NCI-H1092 (cell line): ENCODE results near the gene CARS2.
"Not testable (repeated sequence)": the region's sequence is repeated elsewhere in the genome, so short reads cannot be mapped to it uniquely, and the experiment has no call there.

Experiments
- DNase-seq: peaks from one replicate; lab custom pipeline; 2025; lab: John Stamatoyannopoulos, UW

Gene CARS2

DNA sequence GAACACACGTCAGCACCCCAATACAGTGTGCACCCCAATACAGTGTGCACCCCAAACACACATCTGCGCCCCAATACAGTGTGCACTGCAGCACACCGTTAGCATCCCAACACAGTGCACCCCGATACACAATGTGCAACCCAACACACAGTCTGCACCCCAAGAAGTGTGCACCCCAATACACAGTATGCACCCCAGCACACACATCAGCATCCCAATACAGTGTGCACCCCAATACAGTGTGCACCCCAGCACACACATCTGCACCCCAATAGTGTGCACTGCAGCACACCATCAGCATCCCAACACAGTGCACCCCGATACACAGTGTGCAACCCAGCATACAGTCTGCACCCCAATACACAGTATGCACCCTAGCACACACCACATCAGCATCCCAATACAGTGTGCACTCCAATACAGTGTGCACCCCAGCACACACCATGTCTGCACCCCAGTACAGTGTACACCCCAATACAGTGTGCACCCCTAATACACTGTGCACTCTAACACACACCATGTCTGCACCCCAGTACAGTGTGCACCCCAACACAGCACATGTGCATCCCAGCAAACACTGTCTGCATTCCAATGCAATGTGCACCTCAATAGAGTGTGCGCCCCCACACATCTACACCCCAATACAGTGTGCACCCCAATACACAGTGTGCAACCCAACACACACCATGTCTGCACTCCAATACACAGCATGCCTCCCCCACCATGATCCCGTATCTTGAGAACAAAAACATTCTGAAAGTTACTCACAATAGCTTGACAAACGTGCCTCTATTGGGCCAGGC, 855 bp upstream of the CARS2 start:
- DNase-seq: no peak

DNA sequence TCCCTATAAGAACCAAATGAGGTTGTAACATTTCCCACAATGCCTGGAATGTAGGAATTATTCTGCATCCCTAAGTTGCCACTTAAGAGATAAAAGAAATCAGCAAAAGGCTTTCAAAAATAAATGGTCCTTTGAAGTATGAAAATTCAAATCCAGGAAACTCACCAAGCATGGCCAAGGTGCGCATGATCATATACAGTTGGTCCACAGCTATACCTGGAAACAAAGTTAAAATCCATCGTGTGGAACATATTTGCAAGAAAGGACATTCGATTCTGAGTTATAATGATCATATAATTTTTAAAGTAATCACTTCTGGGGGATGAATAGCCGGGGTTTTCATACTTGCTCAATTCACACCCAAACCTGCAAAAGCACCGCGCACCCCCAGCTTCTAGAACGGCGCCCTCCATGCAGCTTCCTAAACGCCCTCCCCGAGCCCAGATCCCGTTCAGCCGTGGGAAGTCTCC, 525 bp downstream of the CARS2 start:
- no peak for DNase-seq

DNA sequence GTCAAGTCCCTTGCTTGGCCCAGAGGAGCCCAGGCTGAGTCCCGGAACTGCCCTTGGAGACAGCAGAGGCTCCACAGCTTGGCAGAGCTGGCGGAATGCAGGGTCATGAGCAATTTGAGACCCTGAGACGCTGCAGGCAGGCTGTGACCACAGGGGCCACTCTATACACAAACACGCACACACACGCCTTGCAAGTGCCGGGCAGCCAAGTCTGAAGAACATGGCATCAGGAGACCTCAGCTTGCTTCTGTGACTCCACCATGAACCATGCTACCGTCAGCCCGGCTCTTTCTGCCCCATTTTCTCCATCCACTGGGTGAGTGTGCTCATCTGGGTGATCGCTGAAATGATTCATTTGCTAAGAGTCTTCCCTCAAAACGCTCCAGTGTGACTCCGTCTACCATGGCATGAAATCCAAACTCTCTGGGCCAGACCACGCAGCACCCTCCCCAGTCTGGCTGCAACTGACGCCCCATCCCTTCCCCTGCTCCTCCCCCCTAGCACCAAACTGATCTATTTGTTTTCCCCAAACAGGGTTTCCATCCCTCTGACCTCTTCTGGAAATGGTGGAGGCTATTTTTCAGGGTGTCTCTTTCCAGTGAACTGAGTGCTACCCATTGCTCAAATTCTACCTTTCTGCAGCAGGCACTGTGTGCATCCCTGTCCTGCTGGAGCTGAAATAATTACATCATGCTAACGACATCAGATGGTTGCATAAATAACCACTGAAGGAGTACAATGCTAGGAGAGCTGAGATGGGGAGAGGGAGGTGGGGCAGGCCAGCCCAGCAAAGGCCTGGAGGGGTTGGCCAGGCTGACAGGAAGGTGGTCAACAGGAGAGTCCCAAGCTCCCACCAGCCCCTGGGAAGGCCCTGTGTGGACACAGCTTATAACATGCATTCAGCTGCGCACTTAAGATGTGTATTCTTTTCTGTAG, 3.1 kb downstream of the CARS2 start:
- no peak for DNase-seq

DNA sequence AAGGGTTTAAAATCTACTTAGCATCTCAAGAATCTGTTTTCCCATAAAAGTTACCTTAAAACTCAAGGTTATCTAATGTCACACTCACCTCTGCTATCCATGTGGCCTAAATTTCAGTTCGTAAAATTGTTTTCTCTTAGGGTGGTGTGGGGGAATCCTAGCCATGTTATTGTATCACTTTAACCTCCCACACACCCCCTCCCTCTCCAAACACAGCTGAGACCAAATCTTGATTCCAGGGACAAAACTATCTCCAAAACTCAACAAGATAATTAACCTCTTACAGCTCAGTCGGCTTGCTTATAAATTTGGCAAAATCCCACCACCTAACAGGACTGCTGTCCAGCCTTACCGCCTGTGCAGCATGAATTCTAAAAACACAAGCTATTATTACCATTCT, 3.8 kb downstream of the CARS2 start:
- DNase-seq: no peak

DNA sequence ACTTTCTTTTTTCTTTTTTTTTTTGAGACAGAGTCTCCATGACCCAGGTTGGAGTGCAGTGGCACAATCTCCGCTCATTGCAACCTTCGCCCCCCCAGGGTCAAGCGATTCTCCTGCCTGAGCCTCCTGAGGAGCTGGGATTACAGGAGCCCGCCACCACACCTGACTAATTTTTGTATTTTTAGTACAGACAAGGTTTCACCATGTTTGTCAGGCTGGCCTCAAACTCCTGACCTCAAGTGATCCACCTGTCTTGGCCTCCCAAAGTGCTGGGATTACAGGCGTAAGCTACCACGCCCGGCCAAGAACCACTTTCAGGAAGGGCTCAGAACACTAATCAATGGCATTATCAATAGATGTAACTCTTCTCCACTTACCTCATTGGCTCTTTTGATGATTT, 4.9 kb downstream of the CARS2 start:
- not testable (repeated sequence) for DNase-seq

DNA sequence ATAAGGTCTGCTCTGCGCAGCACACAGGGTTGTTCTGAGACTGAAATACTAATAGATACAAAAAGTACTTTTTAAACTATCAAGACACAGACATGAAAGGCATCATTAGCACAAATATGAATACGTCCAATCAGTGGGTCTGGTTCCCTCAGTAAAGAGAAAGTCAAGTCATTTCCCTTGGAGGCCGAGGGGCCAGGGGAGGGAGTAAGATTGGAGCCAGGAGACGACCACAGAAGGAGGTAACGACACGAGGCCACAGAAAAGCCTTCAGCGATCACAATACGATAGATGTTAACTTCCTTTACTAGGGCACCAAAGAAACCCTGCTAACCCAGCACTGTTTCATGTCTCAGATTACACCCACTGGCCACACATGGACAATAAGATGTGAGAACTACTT, 5.3 kb downstream of the CARS2 start:
- DNase-seq: no peak

DNA sequence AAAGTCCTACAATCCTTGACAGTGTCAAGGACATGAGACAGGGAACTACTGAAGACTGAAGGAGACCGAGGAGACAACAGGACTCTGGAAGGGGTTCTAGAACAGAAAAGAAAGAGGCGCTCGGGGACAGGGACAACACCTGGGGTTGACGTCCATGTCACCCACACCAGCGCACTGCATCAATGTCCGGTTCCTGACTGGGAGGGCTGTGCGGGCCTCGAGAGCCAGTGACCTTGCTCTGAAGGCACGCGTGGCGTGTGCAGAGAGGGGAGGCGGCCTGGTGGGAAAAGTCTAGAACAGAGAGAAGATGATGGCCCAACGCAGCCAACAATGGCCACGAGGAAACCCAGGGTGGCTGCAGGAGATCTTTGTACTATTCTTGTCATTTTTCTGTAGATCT, 5.7 kb downstream of the CARS2 start:
- DNase-seq: no peak

DNA sequence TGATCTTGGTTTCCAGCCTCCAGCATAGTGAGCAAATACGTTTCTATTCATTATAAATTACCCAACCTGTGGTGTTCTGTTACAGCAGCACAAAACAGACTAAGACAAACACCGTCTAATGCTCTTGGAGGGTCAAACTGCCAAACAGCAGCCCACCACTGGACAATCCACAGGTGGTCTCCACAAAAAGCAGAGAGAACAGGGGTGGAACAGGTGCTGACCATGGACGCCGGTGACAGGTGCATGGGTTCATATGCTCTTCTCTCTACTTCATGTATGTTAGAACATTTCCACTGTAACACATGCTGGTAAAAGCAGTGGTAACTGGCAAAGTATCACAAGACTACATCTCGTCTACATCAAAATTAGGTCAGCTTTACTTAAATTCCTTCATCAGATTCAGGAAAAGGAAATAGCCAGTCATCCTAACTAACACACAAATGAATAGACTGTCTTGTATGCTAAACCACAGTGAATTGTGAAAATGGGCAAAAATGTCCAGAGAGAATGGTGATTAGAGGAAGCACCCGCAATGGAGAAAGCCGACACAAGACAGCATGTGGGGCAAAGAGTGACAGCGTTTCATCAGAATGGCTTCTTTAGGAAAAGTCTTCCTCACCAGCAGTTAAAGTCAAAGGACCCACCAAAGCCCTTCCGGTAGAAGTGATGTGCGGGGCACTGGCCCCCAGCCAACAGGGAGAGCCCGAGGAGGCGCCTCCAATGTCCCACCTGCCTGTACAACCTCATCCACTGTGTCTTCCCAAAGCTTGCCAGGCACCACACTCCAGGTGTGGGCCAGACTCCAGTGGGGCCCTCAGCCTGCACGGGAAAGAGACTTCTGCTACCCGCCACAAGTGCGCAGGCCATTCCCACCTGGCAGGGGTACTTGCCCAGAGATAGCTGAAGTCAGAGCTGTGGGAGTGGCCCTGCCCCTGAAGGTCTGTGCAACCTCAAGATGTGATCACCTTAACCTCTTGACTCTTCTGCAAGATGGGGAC, 6.5 kb downstream of the CARS2 start:
- no peak for DNase-seq

DNA sequence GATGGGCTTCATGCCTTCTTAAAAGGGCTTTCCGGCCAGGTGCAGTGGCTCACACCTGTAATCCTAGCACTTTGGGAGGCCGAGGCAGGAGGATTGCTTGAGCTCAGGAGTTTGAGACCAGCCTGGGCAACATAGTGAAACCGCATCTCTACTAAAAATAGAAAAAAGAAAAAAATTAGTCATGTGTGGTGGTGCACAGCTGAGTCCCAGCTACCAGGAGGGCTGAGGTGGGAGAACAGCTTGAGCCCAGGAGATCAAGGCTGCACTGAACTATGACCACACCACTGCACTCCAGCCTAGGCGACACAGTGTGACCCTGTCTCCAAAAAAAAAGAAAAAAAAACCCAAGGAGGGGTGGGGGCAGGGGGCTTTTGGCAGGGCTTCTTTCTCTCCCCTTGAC, 7.2 kb downstream of the CARS2 start:
- no peak for DNase-seq

DNA sequence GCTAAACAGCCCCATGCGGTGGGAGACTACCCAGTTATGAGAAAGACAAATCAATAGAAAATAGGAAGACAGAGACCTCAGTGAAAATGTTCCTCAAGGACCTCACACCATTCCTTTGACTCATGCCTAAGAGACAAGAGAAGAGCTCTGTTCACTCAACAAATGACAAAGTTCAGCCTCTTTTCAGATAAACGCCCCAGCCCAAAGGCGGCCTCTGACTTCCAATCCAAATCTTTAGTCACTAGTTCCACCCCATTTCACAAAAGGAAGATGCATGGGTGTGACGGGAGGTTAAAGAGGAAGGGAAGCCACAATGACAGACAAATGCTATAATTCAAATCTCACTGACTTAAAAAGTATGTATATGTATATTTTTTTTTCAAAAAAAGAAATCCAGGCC, 8.1 kb downstream of the CARS2 start:
- no peak for DNase-seq

DNA sequence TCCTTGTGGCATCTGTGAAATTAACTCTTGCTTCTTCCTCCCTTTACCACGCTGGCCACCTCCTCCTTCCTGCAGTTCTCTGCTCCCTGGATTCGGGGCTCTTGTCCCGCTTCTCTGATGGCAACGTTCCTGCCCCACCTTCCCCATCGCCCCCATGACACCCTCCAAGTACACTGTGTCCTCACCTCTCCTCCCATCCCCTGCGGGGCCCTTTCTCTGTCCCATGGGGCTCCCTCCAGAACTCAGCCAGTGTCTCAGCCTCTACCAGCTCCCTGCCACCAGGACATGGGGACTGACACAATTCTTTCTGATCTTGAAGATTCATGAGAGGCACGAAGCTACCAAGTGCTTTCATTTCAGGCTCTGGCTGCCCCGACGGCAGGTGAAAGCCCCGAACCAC, 9.1 kb downstream of the CARS2 start:
- no peak for DNase-seq

DNA sequence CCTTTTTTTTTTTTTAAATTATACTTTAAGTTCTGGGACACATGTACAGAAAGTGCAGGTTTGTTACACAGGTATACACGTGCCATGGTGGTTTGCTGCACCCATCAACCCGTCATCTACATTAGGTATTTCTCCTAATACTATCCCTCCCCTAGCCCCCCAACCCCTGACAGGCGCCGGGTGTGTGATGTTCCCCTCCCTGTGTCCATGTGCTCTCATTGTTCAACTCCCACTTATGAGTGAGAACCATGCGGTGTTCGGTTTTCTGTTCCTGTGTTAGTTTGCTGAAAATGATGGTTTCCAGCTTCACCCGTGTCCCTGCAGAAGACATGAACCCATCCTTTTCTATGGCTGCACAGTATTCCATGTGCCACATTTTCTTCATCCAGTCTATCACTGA, 10.1 kb downstream of the CARS2 start:
- DNase-seq: not testable (repeated sequence)

DNA sequence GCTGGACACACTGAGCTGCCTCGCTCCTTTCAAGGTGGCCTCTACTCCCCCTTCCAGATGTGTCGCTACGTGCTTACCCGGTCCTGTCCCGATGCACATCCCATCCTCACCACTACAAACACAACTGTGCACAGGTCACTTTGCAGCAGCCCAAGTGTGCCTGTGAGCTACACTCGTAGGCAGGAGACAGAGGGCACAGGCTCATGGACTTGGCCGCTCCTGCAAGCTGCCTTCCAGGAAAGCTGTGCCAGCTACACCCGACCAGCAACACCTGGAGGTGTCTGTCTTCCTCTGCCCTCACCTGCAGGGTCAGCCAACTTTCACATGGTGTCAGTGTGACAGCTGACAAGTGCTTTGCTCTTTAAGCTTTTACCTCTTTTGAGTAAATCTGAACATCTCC, 15.4 kb downstream of the CARS2 start:
- no peak for DNase-seq

DNA sequence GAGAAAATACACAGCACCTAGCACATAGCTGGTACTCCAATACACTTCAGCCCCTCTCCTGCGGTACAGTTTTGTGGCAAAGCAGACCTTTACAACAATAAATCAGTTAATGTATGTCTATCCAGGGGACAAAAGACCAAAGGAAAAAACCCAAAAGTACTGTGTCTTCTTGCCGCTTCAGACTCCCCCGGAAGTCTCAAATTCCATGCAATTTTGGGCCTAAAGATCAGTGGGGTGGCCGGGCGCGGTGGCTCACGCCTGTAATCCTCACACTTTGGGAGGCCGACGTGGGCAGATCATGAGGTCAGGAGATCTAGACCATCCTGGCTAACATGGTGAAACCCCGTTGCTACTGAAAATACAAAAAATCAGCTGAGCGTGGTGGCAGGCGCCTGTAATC, 16.2 kb downstream of the CARS2 start:
- DNase-seq: no peak

DNA sequence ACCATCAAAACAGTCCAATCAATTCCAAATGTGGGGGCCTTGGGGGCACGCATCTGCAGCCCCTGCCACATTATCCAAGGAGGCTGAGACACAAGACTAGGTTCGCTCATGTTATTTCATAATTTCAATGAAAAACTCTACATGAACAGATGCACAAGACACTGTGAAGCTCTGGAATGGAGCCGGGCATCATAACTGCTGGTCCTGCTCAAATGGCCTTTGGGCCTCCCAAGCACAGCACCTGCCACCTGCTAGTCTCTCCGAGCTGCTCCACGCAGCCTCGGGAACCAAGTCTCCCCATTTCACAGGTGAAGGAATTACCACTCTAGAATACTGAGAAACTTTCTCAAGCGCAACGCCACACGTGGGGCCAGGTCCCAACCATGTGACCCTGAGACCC, 16.9 kb downstream of the CARS2 start:
- no peak for DNase-seq

DNA sequence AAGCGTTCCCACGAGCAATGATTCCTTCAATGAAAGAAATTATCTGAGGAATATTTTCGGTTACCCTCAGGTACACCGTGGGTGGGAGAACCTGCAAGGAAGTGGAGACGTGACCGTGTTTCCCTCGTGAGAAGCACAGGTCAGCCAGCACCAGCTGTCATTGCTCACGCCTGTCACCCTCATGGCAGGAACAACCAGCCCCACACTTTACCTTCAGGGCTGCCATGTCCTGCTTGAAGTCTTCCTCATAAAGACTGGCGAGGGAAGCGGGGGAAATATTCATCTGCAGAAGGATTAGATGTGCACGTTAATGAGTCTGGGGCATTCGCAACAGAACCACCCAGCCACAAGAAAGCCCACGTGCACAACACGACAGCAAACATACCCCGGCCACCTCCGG, 18.2 kb downstream of the CARS2 start:
- no peak for DNase-seq

DNA sequence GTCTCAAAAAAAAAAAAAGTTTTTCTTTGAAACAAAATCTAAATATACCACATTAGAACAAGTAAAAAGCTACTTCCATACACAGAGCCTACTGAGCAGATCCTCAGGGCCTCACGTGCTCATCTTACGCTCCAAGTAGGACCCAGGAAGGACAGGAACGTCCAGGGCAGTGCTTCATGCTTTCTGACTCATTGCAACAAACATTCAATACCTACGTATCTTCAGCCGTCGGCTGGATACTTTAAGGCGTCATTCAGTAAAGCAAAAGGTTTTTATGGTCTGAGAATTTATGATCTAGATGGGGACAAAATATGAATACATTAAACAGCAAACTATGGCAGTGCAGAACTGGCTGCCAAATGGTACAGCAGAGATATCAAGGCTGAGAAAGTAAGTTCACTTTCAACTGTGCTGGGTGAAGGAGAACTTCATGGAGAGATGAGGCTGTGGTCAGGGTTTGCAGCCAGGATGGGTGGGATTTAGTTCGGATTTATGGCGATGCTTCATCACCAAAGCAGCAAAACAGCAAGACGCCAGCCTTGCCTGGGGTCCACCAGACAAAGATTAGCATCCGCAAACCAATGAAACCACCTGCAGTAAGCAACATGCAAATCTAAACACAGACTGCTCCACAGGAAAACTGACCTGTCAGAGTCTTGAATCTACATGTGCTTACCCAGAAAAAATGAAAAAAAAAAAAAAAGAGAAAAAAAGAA, 20.5 kb downstream of the CARS2 start:
- DNase-seq: no peak

DNA sequence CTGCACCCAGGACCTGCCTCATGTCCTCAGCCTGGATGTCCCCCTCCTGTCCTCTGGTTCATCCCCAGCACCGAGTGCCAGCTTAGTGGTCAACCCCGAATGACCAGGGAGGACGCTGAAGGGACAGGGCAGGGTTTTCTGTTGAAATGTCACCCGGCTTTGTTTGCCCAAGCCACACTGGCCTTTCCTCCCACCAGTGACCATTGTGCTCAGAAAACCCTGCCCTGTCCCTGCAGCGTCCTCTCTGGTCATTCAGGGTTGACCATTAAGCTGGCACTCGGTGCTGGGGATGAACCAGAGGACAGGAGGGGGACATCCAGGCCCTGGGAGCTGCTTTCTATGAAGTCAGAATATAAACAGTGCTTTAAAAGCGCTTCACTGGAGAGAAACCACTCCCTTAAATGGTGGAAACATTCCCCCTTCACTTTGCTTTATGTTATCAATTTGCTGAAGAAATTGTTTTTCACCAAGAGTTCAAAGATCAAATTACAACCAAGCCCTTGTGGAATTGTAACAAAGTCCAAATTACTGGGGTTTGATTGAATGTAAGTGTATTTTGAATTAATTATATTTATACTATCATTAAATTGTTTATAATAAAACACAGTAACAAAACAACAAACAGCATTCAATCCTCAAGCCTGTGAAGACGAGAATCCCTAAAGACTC, 21.4 kb downstream of the CARS2 start:
- DNase-seq: no peak

DNA sequence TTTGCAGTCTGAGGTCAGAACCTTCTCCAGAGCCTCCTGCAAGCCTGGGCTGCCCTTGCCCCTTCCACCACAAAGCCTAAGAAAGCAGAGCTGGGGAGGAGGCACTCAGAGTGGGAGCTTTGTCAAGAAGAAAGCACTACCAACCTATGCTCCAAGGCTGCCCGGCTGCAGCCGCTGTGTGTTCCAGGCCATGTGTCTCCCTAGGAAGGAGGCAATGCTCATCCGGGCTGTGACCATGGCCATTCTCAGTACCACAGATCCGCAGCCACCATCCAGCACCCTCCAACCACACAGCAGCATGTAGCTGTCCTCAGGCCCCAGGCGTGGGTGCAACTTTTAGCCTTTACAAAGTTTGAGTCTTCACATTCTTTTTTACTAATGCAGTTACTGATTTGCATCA, 22.0 kb downstream of the CARS2 start:
- no peak for DNase-seq

DNA sequence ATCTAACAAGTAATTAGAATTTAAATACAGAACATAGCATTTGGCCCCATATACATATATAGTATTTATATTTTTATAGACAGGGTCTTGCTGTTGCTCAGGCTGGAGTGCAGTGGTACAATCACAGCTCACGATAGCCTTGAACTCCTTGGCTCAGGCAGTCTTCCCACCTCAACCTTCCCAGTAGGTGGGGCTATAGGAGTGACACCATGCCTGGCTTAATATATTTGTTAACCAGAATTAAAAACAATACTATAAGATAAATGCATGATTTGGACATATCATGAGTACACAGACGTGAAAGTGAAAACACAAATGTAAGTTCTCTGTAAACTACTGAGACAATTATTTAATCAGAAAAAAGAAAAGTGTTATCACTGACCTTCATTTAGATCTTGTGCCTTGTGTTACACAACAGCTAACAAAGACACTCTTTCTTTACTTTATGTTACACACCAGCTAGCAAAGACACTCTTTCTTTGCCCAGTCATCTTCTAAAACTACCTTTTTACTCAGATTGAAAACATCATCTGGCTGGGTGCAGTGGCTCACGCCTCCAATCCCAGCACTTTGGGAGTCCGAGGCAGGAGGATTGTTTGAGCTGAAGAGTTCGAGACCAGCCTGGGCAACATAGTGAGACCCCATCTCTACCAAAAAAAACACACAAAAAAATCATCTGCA, 22.6 kb downstream of the CARS2 start:
- DNase-seq: no peak
